Activated CD8-positive, alpha-beta T cell treated with anti-CD3 and anti-CD28 coated beads for 36 hours (primary cell): ENCODE data around the gene ZNF669. TPM values are rescaled to one million over a fixed set of nuclear protein-coding genes. Genes with fewer than 3 reads are reported as not detected.

Source experiments
- ATAC-seq: fragments of 200-7000 bp; cut with Tn5 transposase; one replicate; pipeline ENCODE4 v1.10.0; 2021; ENCODE audit warnings: mild to moderate bottlenecking, moderate library complexity
- CTCF ChIA-PET: fragments of 350-600 bp; sonication (Branson Sonifier 250); formaldehyde crosslinking; loops from one replicate; lab custom pipeline; 2021; ENCODE audit warnings: antibody characterized with exemption; lab: Charles Lee
- POLR2A ChIA-PET: fragments of 350-600 bp; sonication (Branson Sonifier 250); formaldehyde crosslinking; loops from one replicate; lab custom pipeline; 2021; ENCODE audit warnings: antibody characterized with exemption; lab: Charles Lee
- DNase-seq: peaks from one replicate; pipeline ENCODE4 v3.0.0-alpha.2; 2020
- H3K27ac Mint-ChIP-seq: one replicate; pipeline ENCODE4 v1.8.0; 2021; ENCODE audit warnings: mild to moderate bottlenecking, mixed read lengths
- H3K27me3 Mint-ChIP-seq: one replicate; pipeline ENCODE4 v1.8.0; 2021; ENCODE audit warnings: mixed read lengths
- H3K36me3 Mint-ChIP-seq: one replicate; pipeline ENCODE4 v1.8.0; 2021; ENCODE audit warnings: low read depth, mixed read lengths
- H3K4me1 Mint-ChIP-seq: one replicate; pipeline ENCODE4 v1.8.0; 2021; ENCODE audit warnings: low read depth, mixed read lengths
- H3K4me3 Mint-ChIP-seq: one replicate; pipeline ENCODE4 v1.8.0; 2021; ENCODE audit warnings: mild to moderate bottlenecking, moderate library complexity, mixed read lengths
- H3K9me3 Mint-ChIP-seq: one replicate; pipeline ENCODE4 v1.8.0; 2021; ENCODE audit warnings: mixed read lengths
- CTCF ChIP-seq: fragments of 200-600 bp; IDR thresholded peaks from one replicate; pipeline ENCODE4 v1.8.0; 2022; ENCODE audit warnings: antibody characterized with exemption, mild to moderate bottlenecking
- intact Hi-C: fragments of 100-400 bp; cut with micrococcal nuclease; formaldehyde crosslinking; loops from one replicate; pipeline ENCODE4 v1.10.0; 2022
- total RNA-seq, 2 experiments: library from RNA; stranded (reverse); gene quantifications; one replicate each; pipeline ENCODE4 v1.2.3, GENCODE V29; 2021

ZNF669 gene
- total RNA-seq, 2 experiments from 2014 or later = 7.6 to 8.0 TPM

GRCh38 chr1:247096544-247096943 is 7.6 kb downstream of the ZNF669 start:
- POLR2A ChIA-PET = no interaction called here
- DNase-seq = no peak
- CTCF ChIA-PET = no interaction called here
- no peaks in the 10 kb centered on the region for H3K4me1 Mint-ChIP-seq
- no peak overlapping the region for H3K27ac Mint-ChIP-seq
- no peak for ATAC-seq
- H3K36me3 Mint-ChIP-seq = peaks cover 51% of the 10 kb centered on the region
- TF ChIP-seq CTCF = no peak
- intact Hi-C loops = no loop called here
- no peaks in the 10 kb centered on the region for H3K27me3 Mint-ChIP-seq
- peaks cover 43% of the 10 kb centered on the region for H3K9me3 Mint-ChIP-seq
- no peak overlapping the region for H3K4me3 Mint-ChIP-seq

GRCh38 chr1:247096112-247096511 is 8.0 kb downstream of the ZNF669 start:
- no peak for TF ChIP-seq CTCF
- peaks cover 47% of the 10 kb centered on the region for H3K36me3 Mint-ChIP-seq

GRCh38 chr1:247090455-247090854 is 13.7 kb downstream of the ZNF669 start:
- no peak overlapping the region for H3K4me3 Mint-ChIP-seq
- H3K36me3 Mint-ChIP-seq = peaks cover 2% of the 10 kb centered on the region
- H3K9me3 Mint-ChIP-seq = peaks cover 6% of the 10 kb centered on the region
- no peak for TF ChIP-seq CTCF
- ChIA-PET CTCF (no interaction called here), POLR2A (no interaction called here)
- no peak overlapping the region for H3K27ac Mint-ChIP-seq
- no peaks in the 10 kb centered on the region for H3K4me1 Mint-ChIP-seq
- intact Hi-C loops = no loop called here
- no peak for ATAC-seq
- no peak for DNase-seq
- H3K27me3 Mint-ChIP-seq = no peaks in the 10 kb centered on the region

More at GRCh38 chr1:247096112-247096511, 8.0 kb downstream of the ZNF669 start:
- Mint-ChIP-seq H3K4me1 (no peaks in the 10 kb centered on the region), H3K4me3 (no peak overlapping the region), H3K27ac (no peak overlapping the region), H3K27me3 (no peaks in the 10 kb centered on the region), H3K9me3 (peaks cover 41% of the 10 kb centered on the region)
- intact Hi-C loops = no loop called here
- ATAC-seq = no peak
- POLR2A ChIA-PET = no interaction called here
- no peak for DNase-seq
- CTCF ChIA-PET = no interaction called here

GRCh38 chr1:247089616-247090375 is 14.4 kb downstream of the ZNF669 start:
- H3K36me3 Mint-ChIP-seq = peaks cover 2% of the 10 kb centered on the region
- DNase-seq (no peak), ATAC-seq (no peak)
- peaks cover 2% of the 10 kb centered on the region for H3K27me3 Mint-ChIP-seq
- ChIA-PET CTCF (no interaction called here), POLR2A (no interaction called here)
- H3K9me3 Mint-ChIP-seq = peaks cover 9% of the 10 kb centered on the region
- H3K4me3 Mint-ChIP-seq = no peak overlapping the region
- TF ChIP-seq CTCF = no peak
- no peak overlapping the region for H3K27ac Mint-ChIP-seq
- no peaks in the 10 kb centered on the region for H3K4me1 Mint-ChIP-seq
- intact Hi-C loops = no loop called here

- ATAC-seq = no peak
- no peak overlapping the region for H3K4me3 Mint-ChIP-seq
- H3K27me3 Mint-ChIP-seq = peaks cover 5% of the 10 kb centered on the region
- no peak for DNase-seq
- peaks cover 5% of the 10 kb centered on the region for H3K9me3 Mint-ChIP-seq
- no peak overlapping the region for H3K27ac Mint-ChIP-seq
- intact Hi-C loops = no loop called here
- H3K36me3 Mint-ChIP-seq = no peaks in the 10 kb centered on the region
- CTCF ChIA-PET = no interaction called here
- POLR2A ChIA-PET = no interaction called here
- no peak for TF ChIP-seq CTCF
- H3K4me1 Mint-ChIP-seq = no peaks in the 10 kb centered on the region
Observed at GRCh38 chr1:247088967-247089366, 15.2 kb downstream of the ZNF669 start.
